NB4 (cell line): Measurements from ENCODE around the gene MAGI2.

Experiments used
- POLR2A ChIP-seq: IDR thresholded peaks from 2 replicates; pipeline ENCODE4 v1.6.1; 2011; ENCODE audit warnings: mild to moderate bottlenecking; ENCODE audit not compliant: insufficient read length; ENCODE audit errors: extremely low read depth
- TF ChIP-seq, protein P1 (sequence below): IDR thresholded peaks from one replicate; pipeline ENCODE4 v1.5.1; 2012; ENCODE audit warnings: low read depth, low read length
- TF ChIP-seq, protein P2 (sequence below): IDR thresholded peaks from 2 replicates; pipeline ENCODE4 v1.6.1; 2011; ENCODE audit warnings: low read depth, low read length

DNA sequence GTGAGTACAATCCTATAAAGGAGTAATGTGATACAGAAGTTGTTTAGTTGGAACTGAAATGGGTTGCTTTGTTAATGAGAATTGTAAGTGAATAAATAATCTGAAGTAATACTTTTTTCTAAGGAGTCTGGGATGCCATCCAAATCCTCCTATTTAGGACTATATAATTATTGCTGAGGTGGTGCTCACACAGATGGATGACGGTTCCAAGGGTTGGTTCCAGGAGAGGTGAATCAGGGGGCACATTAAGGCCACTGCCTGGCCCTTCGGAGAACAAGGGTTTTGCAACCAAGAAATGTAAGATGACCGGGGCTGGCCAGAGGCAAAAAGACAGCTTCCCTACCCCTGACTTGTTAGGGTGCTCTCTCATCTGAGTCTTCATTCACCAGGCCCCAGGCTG lies 1302.2 kb downstream of the MAGI2 start:
- no peak for TF ChIP-seq POLR2A
- TF ChIP-seq, protein P1, sequence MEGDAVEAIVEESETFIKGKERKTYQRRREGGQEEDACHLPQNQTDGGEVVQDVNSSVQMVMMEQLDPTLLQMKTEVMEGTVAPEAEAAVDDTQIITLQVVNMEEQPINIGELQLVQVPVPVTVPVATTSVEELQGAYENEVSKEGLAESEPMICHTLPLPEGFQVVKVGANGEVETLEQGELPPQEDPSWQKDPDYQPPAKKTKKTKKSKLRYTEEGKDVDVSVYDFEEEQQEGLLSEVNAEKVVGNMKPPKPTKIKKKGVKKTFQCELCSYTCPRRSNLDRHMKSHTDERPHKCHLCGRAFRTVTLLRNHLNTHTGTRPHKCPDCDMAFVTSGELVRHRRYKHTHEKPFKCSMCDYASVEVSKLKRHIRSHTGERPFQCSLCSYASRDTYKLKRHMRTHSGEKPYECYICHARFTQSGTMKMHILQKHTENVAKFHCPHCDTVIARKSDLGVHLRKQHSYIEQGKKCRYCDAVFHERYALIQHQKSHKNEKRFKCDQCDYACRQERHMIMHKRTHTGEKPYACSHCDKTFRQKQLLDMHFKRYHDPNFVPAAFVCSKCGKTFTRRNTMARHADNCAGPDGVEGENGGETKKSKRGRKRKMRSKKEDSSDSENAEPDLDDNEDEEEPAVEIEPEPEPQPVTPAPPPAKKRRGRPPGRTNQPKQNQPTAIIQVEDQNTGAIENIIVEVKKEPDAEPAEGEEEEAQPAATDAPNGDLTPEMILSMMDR: no peak
- TF ChIP-seq, protein P2, sequence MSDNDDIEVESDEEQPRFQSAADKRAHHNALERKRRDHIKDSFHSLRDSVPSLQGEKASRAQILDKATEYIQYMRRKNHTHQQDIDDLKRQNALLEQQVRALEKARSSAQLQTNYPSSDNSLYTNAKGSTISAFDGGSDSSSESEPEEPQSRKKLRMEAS: no peak
